Liver (tissue), 3 donors: ENCODE data around the gene TNIP3.

Experiments
- EGR1 ChIP-seq, 2 donors: IDR thresholded peaks; 2 replicates each; pipeline ENCODE4 v1.6.1; 2016 to 2018; ENCODE audit warnings: antibody characterized with exemption in 2 of 2, low read depth in 2 of 2
- FOXA1 ChIP-seq: IDR thresholded peaks from 2 replicates; pipeline ENCODE4 v1.6.1; 2016; ENCODE audit warnings: antibody characterized with exemption
- GABPA ChIP-seq, 2 donors: IDR thresholded peaks in 1 of 2; conservative IDR thresholded peaks in 1 of 2; 2 replicates each; pipeline ENCODE4 v1.6.1; 2016; ENCODE audit warnings: antibody characterized with exemption in 2 of 2, mild to moderate bottlenecking in 1 of 2, moderate library complexity in 1 of 2
- HNF4A ChIP-seq, 2 donors: conservative IDR thresholded peaks; 2 replicates each; pipeline ENCODE4 v1.6.1; 2016; ENCODE audit warnings: antibody characterized with exemption in 2 of 2, mild to moderate bottlenecking in 2 of 2
- JUND ChIP-seq, 2 donors: IDR thresholded peaks; 2 replicates each; pipeline ENCODE4 v1.6.1; 2016; ENCODE audit warnings: antibody characterized with exemption in 2 of 2
- NR2F2 ChIP-seq: IDR thresholded peaks from 2 replicates; pipeline ENCODE4 v1.6.1; 2016; ENCODE audit warnings: antibody characterized with exemption
- RAD21 ChIP-seq, 2 donors: IDR thresholded peaks; 2 replicates each; pipeline ENCODE4 v1.6.1; 2016; ENCODE audit warnings: antibody characterized with exemption in 2 of 2, mild to moderate bottlenecking in 2 of 2
- RXRA ChIP-seq, 2 donors: IDR thresholded peaks; 2 replicates each; pipeline ENCODE4 v1.6.1; 2017 to 2018; ENCODE audit warnings: antibody characterized with exemption in 2 of 2, mild to moderate bottlenecking in 1 of 2
- TAF1 ChIP-seq: conservative IDR thresholded peaks from 2 replicates; pipeline ENCODE4 v1.6.1; 2016; ENCODE audit warnings: antibody characterized with exemption, mild to moderate bottlenecking
- YY1 ChIP-seq: IDR thresholded peaks from 2 replicates; pipeline ENCODE4 v1.6.1; 2016; ENCODE audit warnings: antibody characterized with exemption, mild to moderate bottlenecking
- TF ChIP-seq, protein P1 (sequence below): fragments of 150-350 bp; IDR thresholded peaks from 2 replicates; pipeline ENCODE4 v1.5.1; 2017; ENCODE audit warnings: improper control_type of control experiment, low read depth, low read length; ENCODE audit not compliant: missing input control
- TF ChIP-seq, protein P2 (sequence below): IDR thresholded peaks from 2 replicates; pipeline ENCODE4 v1.6.1; 2016; ENCODE audit warnings: antibody characterized with exemption, mild to moderate bottlenecking
- donor health status: healthy.
- donor health status: healthy.

DNA sequence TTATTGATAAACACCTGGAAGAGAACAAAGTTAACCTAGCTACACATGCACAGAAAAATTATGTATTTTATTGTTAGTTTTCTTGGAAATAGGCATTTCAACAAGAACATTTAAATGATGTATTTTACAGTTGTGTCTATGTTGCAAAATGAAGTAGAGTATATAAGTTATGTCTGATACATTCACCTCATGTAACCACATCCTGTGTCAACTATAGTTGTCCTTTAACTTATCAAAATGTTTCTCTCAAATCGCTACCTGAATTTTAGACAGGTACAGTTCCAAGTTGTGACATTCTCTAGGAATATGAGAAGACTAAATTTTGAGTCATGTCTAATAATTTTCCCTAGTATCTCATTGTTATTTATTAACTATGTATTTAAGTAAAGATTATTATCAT lies 27.2 kb upstream of the TNIP3 start:
- TF ChIP-seq HNF4A (conservative IDR thresholded peaks at IDR 0.05) (no peak), JUND (IDR thresholded peaks at IDR 0.05) (no peak), FOXA1 (no peak), RXRA (IDR thresholded peaks at IDR 0.05) (no peak), YY1 (no peak), EGR1 (IDR thresholded peaks at IDR 0.05; ENCODE audit: low read depth in 2 of 2) (no peak), TAF1 (no peak), GABPA (IDR thresholded peaks at IDR 0.05 in 1 of 2, conservative IDR thresholded peaks at IDR 0.05 in 1 of 2) (no peak), NR2F2 (no peak), RAD21 (IDR thresholded peaks at IDR 0.05) (no peak)
- TF ChIP-seq, protein P1, sequence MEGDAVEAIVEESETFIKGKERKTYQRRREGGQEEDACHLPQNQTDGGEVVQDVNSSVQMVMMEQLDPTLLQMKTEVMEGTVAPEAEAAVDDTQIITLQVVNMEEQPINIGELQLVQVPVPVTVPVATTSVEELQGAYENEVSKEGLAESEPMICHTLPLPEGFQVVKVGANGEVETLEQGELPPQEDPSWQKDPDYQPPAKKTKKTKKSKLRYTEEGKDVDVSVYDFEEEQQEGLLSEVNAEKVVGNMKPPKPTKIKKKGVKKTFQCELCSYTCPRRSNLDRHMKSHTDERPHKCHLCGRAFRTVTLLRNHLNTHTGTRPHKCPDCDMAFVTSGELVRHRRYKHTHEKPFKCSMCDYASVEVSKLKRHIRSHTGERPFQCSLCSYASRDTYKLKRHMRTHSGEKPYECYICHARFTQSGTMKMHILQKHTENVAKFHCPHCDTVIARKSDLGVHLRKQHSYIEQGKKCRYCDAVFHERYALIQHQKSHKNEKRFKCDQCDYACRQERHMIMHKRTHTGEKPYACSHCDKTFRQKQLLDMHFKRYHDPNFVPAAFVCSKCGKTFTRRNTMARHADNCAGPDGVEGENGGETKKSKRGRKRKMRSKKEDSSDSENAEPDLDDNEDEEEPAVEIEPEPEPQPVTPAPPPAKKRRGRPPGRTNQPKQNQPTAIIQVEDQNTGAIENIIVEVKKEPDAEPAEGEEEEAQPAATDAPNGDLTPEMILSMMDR: no peak
- TF ChIP-seq, protein P2, sequence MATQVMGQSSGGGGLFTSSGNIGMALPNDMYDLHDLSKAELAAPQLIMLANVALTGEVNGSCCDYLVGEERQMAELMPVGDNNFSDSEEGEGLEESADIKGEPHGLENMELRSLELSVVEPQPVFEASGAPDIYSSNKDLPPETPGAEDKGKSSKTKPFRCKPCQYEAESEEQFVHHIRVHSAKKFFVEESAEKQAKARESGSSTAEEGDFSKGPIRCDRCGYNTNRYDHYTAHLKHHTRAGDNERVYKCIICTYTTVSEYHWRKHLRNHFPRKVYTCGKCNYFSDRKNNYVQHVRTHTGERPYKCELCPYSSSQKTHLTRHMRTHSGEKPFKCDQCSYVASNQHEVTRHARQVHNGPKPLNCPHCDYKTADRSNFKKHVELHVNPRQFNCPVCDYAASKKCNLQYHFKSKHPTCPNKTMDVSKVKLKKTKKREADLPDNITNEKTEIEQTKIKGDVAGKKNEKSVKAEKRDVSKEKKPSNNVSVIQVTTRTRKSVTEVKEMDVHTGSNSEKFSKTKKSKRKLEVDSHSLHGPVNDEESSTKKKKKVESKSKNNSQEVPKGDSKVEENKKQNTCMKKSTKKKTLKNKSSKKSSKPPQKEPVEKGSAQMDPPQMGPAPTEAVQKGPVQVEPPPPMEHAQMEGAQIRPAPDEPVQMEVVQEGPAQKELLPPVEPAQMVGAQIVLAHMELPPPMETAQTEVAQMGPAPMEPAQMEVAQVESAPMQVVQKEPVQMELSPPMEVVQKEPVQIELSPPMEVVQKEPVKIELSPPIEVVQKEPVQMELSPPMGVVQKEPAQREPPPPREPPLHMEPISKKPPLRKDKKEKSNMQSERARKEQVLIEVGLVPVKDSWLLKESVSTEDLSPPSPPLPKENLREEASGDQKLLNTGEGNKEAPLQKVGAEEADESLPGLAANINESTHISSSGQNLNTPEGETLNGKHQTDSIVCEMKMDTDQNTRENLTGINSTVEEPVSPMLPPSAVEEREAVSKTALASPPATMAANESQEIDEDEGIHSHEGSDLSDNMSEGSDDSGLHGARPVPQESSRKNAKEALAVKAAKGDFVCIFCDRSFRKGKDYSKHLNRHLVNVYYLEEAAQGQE: no peak
